ENCODE results near the gene PPP1R14D.

The PPP1R14D gene

DNA sequence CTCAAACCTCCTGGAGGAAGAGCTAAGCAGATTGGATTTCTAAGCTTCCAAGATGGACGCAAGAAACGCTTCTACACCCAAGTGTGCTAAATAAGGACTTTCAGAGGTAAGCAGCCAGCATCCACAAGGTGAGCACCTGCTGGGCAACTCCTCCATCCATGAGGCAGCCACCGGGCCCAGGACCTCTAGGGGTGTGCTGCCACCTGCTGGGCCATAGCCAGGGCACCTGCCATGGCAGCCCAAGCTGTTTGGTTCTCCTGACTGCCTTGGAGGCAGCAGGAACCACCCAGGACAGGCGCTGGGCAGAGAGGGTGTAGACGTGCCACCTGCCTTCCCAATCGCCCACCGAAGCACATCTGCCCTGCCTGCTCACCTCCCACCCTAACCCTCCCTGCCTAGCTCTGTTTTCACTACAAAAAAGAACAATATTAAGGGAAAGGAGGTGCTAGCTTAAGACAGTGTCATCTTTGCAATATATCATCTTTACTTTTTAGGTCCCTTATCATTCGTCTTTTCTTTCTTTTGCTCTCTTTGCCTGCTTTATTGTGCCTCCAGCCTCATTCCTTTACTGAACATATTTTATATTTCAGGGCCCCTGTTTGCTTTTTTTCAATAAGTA, 45.8 kb downstream of the PPP1R14D start:
- TF ChIP-seq TAF1 (IDR thresholded peaks at IDR 0.05; ENCODE audit: borderline replicate concordance, insufficient read depth, low read length) (no peak), REST (IDR thresholded peaks at IDR 0.05; ENCODE audit: insufficient read depth in 1 of 2, low read depth in 2 of 2, low read length in 2 of 2) (no peak), FOXP2 (optimal IDR thresholded peaks at IDR 0.05; ENCODE audit: borderline replicate concordance, extremely low read depth, extremely low read length, insufficient read depth) (peak; percentile 31), SIN3A (IDR thresholded peaks at IDR 0.05; ENCODE audit: borderline replicate concordance, insufficient read depth, low read length) (no peak), POLR2AphosphoS5 (IDR thresholded peaks at IDR 0.05; ENCODE audit: low read depth, low read length) (no peak)

DNA sequence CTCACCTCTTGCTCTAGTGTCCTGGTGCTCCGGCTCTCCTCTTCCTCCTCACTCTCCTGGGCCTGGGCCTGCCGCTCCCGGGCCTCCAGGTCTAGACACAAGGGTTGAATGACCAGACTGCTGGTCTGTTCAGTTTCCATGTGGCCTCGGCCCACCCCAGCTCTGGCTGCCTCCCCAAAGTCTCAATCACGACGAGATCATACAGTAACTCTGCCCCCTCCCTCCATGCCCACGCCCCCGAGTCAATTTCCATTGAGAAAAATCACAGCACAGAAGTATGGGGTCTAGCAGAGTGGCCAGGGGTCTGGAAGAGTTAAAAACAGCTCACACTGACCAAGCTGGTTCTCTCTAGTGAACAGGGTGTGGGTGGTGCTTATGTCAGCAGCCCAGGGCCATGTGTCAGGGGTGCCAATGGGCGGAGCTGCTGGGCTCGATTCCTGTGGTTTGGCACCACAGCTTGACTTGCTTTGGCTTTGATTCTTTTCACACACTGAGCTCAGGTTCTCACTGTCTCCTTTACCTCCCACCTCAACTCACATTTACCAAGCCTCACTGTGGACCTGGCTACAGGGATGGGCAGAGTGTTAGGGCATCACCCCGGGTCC, 51.9 kb downstream of the PPP1R14D start:
- TF ChIP-seq POLR2AphosphoS5 (IDR thresholded peaks at IDR 0.05; ENCODE audit: low read depth, low read length): no peak
- no peak for TF ChIP-seq FOXP2 (optimal IDR thresholded peaks at IDR 0.05; ENCODE audit: borderline replicate concordance, extremely low read depth, extremely low read length, insufficient read depth)
- TF ChIP-seq TAF1 (IDR thresholded peaks at IDR 0.05; ENCODE audit: borderline replicate concordance, insufficient read depth, low read length): no peak
- no peak for TF ChIP-seq REST (IDR thresholded peaks at IDR 0.05; ENCODE audit: insufficient read depth in 1 of 2, low read depth in 2 of 2, low read length in 2 of 2)
- TF ChIP-seq SIN3A (IDR thresholded peaks at IDR 0.05; ENCODE audit: borderline replicate concordance, insufficient read depth, low read length): no peak

GRCh38 chr15:40775740-40776536, 52.6 kb downstream of the PPP1R14D start:
- TF ChIP-seq POLR2AphosphoS5 (IDR thresholded peaks at IDR 0.05; ENCODE audit: low read depth, low read length): no peak
- TF ChIP-seq SIN3A (IDR thresholded peaks at IDR 0.05; ENCODE audit: borderline replicate concordance, insufficient read depth, low read length): no peak
- no peak for TF ChIP-seq FOXP2 (optimal IDR thresholded peaks at IDR 0.05; ENCODE audit: borderline replicate concordance, extremely low read depth, extremely low read length, insufficient read depth)
- TF ChIP-seq TAF1 (IDR thresholded peaks at IDR 0.05; ENCODE audit: borderline replicate concordance, insufficient read depth, low read length): no peak
- no peak for TF ChIP-seq REST (IDR thresholded peaks at IDR 0.05; ENCODE audit: insufficient read depth in 1 of 2, low read depth in 2 of 2, low read length in 2 of 2)

DNA sequence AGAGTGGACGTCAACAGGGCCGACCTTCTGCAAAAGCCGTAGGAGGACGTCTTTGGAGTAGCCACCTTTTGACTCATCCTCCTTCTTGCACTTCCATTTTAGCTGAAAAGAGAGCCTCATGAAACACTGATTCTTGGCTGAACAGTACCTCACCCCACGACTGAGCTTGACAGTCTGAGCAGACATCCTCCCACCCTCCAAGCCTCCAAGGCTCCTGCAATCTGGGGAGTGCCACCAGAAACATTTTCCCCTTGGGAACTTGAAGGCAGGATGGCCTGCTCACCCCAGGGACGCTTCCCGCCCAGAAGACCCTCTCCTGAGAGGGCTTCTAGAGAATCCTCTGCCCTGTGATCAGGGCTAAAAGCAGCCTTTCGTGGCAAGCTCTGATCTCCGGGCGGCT, 53.5 kb downstream of the PPP1R14D start:
- no peak for TF ChIP-seq POLR2AphosphoS5 (IDR thresholded peaks at IDR 0.05; ENCODE audit: low read depth, low read length)
- TF ChIP-seq REST (IDR thresholded peaks at IDR 0.05; ENCODE audit: insufficient read depth in 1 of 2, low read depth in 2 of 2, low read length in 2 of 2): no peak
- TF ChIP-seq FOXP2 (optimal IDR thresholded peaks at IDR 0.05; ENCODE audit: borderline replicate concordance, extremely low read depth, extremely low read length, insufficient read depth): no peak
- no peak for TF ChIP-seq TAF1 (IDR thresholded peaks at IDR 0.05; ENCODE audit: borderline replicate concordance, insufficient read depth, low read length)
- TF ChIP-seq SIN3A (IDR thresholded peaks at IDR 0.05; ENCODE audit: borderline replicate concordance, insufficient read depth, low read length): no peak
